Peyer's patch (tissue), 4 donors: ENCODE measurements around the gene DUSP9.
"Not testable (repeated sequence)": the region's sequence is repeated elsewhere in the genome, so short reads cannot be mapped to it uniquely, and the experiment has no call there.

ENCODE experiments used
- POLR2A ChIP-seq, 2 donors: fragments of 450-650 bp; IDR thresholded peaks; one replicate each; pipeline ENCODE4 v1.5.1; 2017; ENCODE audit warnings: antibody characterized with exemption in 2 of 2, mild to moderate bottlenecking in 2 of 2, moderate library complexity in 2 of 2
- TF ChIP-seq, protein P1 (sequence below), 6 experiments: fragments of 450-650 bp in 4 of 6; fragments of 200-600 bp in 2 of 6; sonication (generic) in 1 of 6; IDR thresholded peaks; one replicate each; pipeline ENCODE4 v1.5.1; 2017 to 2019; ENCODE audit warnings: antibody characterized with exemption in 6 of 6, mild to moderate bottlenecking in 3 of 6, moderate library complexity in 1 of 6

DNA sequence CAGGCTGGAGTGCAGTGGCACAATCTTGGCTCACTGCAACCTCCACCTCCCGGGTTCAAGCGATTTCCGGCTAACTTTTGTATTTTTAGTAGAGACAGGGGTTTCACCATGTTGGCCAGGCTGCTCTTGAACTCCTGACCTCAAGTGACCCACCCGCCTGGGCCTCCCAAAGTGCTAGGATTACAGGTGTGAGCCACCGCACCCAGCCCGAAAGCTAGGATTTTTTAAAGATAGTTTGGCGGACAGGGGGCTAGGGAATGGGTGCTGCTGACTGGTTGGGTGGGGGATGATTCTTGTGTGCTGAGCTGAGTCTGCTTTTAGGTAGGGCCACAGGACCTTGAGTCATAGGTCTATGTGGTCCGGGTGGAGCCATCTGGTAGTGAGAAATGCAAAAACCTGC is 36.5 kb downstream of the DUSP9 start:
- TF ChIP-seq, protein P1, sequence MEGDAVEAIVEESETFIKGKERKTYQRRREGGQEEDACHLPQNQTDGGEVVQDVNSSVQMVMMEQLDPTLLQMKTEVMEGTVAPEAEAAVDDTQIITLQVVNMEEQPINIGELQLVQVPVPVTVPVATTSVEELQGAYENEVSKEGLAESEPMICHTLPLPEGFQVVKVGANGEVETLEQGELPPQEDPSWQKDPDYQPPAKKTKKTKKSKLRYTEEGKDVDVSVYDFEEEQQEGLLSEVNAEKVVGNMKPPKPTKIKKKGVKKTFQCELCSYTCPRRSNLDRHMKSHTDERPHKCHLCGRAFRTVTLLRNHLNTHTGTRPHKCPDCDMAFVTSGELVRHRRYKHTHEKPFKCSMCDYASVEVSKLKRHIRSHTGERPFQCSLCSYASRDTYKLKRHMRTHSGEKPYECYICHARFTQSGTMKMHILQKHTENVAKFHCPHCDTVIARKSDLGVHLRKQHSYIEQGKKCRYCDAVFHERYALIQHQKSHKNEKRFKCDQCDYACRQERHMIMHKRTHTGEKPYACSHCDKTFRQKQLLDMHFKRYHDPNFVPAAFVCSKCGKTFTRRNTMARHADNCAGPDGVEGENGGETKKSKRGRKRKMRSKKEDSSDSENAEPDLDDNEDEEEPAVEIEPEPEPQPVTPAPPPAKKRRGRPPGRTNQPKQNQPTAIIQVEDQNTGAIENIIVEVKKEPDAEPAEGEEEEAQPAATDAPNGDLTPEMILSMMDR (IDR thresholded peaks at IDR 0.05), result not testable (repeated sequence)
- TF ChIP-seq POLR2A (IDR thresholded peaks at IDR 0.05), result not testable (repeated sequence)
